ENCODE data around the gene TBC1D1.

DNA sequence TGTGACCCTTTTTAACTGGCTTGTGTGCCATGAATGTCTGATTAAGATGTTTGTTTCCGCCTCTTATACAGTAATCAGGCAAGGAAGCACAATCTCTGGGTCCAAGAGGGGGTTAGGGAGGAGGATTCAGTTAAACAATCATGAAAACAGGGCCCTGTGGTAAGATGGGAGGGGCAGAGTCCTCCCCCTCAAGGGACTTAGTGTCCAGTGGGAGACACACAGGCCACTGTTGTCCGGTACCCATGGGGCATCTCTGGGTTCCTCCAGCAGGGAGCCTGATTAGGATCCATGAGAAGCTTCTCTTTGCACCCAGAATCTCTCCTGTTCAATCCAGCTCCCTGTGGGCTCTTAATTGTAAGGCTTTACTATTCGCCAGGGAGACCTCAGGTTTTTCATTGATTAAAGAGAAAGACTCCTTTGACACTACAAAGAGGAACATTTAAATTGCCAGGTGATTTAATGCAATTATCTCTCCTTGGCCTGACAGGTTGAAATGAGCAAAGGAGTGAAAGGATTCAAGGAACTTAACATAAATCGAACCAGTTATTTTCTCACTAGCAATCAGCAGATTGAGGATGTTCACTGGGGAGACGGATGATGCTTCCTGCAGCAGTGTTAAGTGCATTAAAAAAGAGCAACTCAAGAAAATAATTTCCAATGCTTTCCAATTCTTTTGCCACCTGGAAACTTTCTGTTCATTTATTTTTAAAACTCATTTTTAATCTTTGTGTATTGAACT is 294.7 kb downstream of the TBC1D1 start:
- TF ChIP-seq, protein P1, sequence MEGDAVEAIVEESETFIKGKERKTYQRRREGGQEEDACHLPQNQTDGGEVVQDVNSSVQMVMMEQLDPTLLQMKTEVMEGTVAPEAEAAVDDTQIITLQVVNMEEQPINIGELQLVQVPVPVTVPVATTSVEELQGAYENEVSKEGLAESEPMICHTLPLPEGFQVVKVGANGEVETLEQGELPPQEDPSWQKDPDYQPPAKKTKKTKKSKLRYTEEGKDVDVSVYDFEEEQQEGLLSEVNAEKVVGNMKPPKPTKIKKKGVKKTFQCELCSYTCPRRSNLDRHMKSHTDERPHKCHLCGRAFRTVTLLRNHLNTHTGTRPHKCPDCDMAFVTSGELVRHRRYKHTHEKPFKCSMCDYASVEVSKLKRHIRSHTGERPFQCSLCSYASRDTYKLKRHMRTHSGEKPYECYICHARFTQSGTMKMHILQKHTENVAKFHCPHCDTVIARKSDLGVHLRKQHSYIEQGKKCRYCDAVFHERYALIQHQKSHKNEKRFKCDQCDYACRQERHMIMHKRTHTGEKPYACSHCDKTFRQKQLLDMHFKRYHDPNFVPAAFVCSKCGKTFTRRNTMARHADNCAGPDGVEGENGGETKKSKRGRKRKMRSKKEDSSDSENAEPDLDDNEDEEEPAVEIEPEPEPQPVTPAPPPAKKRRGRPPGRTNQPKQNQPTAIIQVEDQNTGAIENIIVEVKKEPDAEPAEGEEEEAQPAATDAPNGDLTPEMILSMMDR (IDR thresholded peaks at IDR 0.05), result no peak
- TF ChIP-seq POLR2A (IDR thresholded peaks at IDR 0.05), result no peak

All from body of pancreas (tissue), 4 donors.